Measurements from ENCODE around the gene GALR2. TPM values are rescaled to one million over a fixed set of nuclear protein-coding genes. Genes with fewer than 3 reads are reported as not detected.
"Not testable (repeated sequence)": the region's sequence is repeated elsewhere in the genome, so short reads cannot be mapped to it uniquely, and the experiment has no call there.

GALR2 gene
- total RNA-seq, 3 donors from 2014 or later: not detected

DNA sequence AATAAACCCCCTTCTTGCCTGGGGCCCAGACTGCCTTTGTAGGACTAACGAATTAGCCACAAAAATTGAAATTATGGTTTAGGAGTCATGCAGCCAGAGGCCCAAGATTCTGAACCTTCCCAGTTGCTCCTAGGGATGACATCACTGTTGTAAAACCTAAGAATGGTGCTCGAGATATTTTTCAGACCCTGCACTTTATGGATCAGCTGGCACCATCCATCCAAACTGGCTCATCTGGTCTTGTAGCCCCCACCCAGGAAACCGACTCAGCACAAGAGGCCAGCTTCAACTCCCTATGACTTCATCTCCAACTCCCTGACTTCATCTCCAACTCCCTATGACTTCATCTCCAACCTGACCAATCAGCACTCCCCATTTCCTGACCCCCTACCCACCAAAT is 36.5 kb upstream of the GALR2 start:
- Histone ChIP-seq H3K4me1 (no peaks in the 10 kb centered on the region), H3K9me3 (no peaks in the 10 kb centered on the region), H3K36me3 (peaks cover 16% of the 10 kb centered on the region), H3K27ac (no peak overlapping the region), H3K27me3 (no peaks in the 10 kb centered on the region), H3K4me3 (no peak overlapping the region)
- intact Hi-C loops (cut with DNase I; ENCODE audit: low total_unique reads): no loop called here
- TF ChIP-seq POLR2AphosphoS5 (IDR thresholded peaks at IDR 0.05): no peak
- TF ChIP-seq CTCF (IDR thresholded peaks at IDR 0.05): no peak
- TF ChIP-seq POLR2A (IDR thresholded peaks at IDR 0.05): no peak
- no peak for DNase-seq (ENCODE audit: low spot score in 2 of 2)

- H3K27me3 ChIP-seq: no peaks in the 10 kb centered on the region
- no peak overlapping the region for H3K27ac ChIP-seq
- no peak for DNase-seq (ENCODE audit: low spot score in 2 of 2)
- H3K4me3 ChIP-seq: no peak overlapping the region
- peaks cover 20% of the 10 kb centered on the region for H3K36me3 ChIP-seq
- intact Hi-C loops (cut with DNase I; ENCODE audit: low total_unique reads): no loop called here
- TF ChIP-seq CTCF (IDR thresholded peaks at IDR 0.05) (no peak), POLR2AphosphoS5 (IDR thresholded peaks at IDR 0.05) (no peak), POLR2A (IDR thresholded peaks at IDR 0.05) (no peak)
- H3K9me3 ChIP-seq: no peaks in the 10 kb centered on the region
- H3K4me1 ChIP-seq: no peaks in the 10 kb centered on the region
These were observed 35.5 kb upstream of the GALR2 start for GRCh38 chr17:76039121-76039520.

DNA sequence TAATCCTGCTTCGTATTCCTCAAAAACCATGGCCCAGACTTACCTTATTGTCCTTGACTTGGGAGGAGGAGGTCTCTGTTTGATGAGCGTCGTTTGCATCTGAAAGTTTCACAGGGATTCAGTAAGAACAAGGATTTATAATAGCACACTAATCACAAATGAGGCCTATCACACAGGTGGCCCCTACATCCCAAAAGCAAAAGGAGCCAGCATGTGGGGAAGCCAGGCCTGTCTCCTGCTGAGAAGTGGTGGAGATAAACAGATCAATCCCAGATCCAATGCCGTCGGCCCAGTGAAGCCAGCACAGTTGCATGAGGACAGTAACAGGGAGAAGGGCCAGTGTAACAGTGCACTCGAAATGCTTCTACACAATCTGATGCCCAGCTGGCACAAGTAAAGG is 34.2 kb upstream of the GALR2 start:
- H3K27ac ChIP-seq: no peak overlapping the region
- no peak for DNase-seq (ENCODE audit: low spot score in 2 of 2)
- TF ChIP-seq CTCF (IDR thresholded peaks at IDR 0.05): no peak
- no peak for TF ChIP-seq POLR2AphosphoS5 (IDR thresholded peaks at IDR 0.05)
- TF ChIP-seq POLR2A (IDR thresholded peaks at IDR 0.05): no peak

DNA sequence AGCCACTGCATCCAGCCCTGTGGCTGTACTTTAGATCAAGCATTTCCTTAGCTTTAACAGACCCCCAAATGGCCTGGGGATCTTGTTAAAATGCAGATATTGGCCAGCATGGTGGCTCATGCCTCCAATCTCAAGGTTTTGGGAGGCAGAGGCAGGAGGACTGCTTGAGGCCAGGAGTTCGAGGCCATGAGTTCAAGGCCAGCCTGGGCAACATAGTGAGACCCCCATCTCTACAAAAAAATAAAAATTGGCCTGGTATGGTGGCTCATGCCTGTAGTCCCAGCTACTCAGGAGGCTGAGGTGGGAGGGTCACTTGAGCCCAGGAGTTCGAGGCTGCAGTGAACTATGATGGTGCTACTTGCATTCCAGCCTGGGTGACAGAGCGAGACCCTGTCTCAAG is 31.7 kb upstream of the GALR2 start:
- H3K9me3 ChIP-seq; H3K4me1 ChIP-seq; DNase-seq (ENCODE audit: low spot score in 2 of 2); H3K4me3 ChIP-seq; H3K27me3 ChIP-seq; H3K27ac ChIP-seq; intact Hi-C loops (cut with DNase I; ENCODE audit: low total_unique reads): not testable (repeated sequence)
- peaks cover 21% of the 10 kb centered on the region for H3K36me3 ChIP-seq

More for the DNA sequence above, 34.2 kb upstream of the GALR2 start:
- H3K4me3 ChIP-seq: no peak overlapping the region
- no peaks in the 10 kb centered on the region for H3K4me1 ChIP-seq
- H3K9me3 ChIP-seq: no peaks in the 10 kb centered on the region
- no peaks in the 10 kb centered on the region for H3K27me3 ChIP-seq
- intact Hi-C loops (cut with DNase I; ENCODE audit: low total_unique reads): no loop called here
- H3K36me3 ChIP-seq: peaks cover 20% of the 10 kb centered on the region

- H3K36me3 ChIP-seq: peaks cover 27% of the 10 kb centered on the region
- H3K4me1 ChIP-seq; H3K9me3 ChIP-seq; intact Hi-C loops (cut with DNase I; ENCODE audit: low total_unique reads); H3K4me3 ChIP-seq; DNase-seq (ENCODE audit: low spot score in 2 of 2); H3K27ac ChIP-seq; H3K27me3 ChIP-seq: not testable (repeated sequence)
These were observed 30.0 kb upstream of the GALR2 start for GRCh38 chr17:76044475-76045007.

DNA sequence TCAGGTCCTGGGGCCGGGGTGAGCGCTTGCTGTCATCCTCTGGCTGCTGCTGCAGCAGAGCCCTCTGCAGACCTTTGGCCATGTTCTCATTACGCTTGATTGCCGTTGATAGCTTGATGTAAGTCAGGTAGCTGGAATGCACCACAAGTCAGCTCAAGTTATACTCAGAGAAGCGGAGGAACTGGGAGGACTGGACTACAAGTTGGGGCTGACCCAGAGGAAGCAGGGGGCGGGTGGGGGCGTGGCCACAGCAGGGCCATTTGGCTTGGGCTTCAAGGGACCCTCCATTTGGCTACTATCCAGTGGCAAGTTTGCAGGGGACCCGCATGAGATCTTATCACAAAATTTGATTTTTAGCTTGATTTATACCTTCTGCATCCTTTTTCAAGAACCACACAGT is 28.5 kb upstream of the GALR2 start:
- no peak overlapping the region for H3K27ac ChIP-seq
- no peak for DNase-seq (ENCODE audit: low spot score in 2 of 2)
- no peaks in the 10 kb centered on the region for H3K27me3 ChIP-seq
- H3K4me3 ChIP-seq: no peak overlapping the region
- TF ChIP-seq CTCF (IDR thresholded peaks at IDR 0.05) (no peak), POLR2AphosphoS5 (IDR thresholded peaks at IDR 0.05) (no peak), POLR2A (IDR thresholded peaks at IDR 0.05) (no peak)
- H3K36me3 ChIP-seq: peaks cover 20% of the 10 kb centered on the region
- intact Hi-C loops (cut with DNase I; ENCODE audit: low total_unique reads): no loop called here
- no peaks in the 10 kb centered on the region for H3K9me3 ChIP-seq
- no peaks in the 10 kb centered on the region for H3K4me1 ChIP-seq

Measured in breast epithelium (tissue), 4 donors.